GM11168 (cell line): ENCODE data around the gene CYP2U1.

Source experiments
- in situ Hi-C: fragments of 300-500 bp; cut with MboI; formaldehyde crosslinking; loops from one replicate; pipeline ENCODE4 v1.12.0; 2022; ENCODE audit warnings: low sequenced_read_pairs; ENCODE audit not compliant: unreplicated experiment

The CYP2U1 gene

GRCh38 chr4:107930821-107931774 is at the start of gene CYP2U1:
CYP2U1 (plus strand) TSS chr4:107931549; CDS start chr4:107931644, 95 bp downstream.
- in situ Hi-C loops = no loop called here

- in situ Hi-C loops = no loop called here
Measured at GRCh38 chr4:107885865-107886264, 45.5 kb upstream of the CYP2U1 start.

GRCh38 chr4:107888237-107888636 is 43.1 kb upstream of the CYP2U1 start:
- in situ Hi-C loops = no loop called here

- in situ Hi-C loops = no loop called here
Measured at GRCh38 chr4:107890779-107891178, 40.6 kb upstream of the CYP2U1 start.

GRCh38 chr4:107891299-107891698 is 40.0 kb upstream of the CYP2U1 start:
- in situ Hi-C loops = no loop called here

- in situ Hi-C loops = no loop called here
Measured at GRCh38 chr4:107893171-107894137, 37.9 kb upstream of the CYP2U1 start.

- in situ Hi-C loops = no loop called here
Measured at GRCh38 chr4:107894138-107894603, 37.2 kb upstream of the CYP2U1 start.

GRCh38 chr4:107896158-107896645 is 35.1 kb upstream of the CYP2U1 start:
- in situ Hi-C loops = no loop called here

GRCh38 chr4:107896646-107897045 is 34.7 kb upstream of the CYP2U1 start:
- in situ Hi-C loops = no loop called here

GRCh38 chr4:107897823-107898222 is 33.5 kb upstream of the CYP2U1 start:
- in situ Hi-C loops = no loop called here

GRCh38 chr4:107900067-107900466 is 31.3 kb upstream of the CYP2U1 start:
- in situ Hi-C loops = no loop called here

- in situ Hi-C loops = no loop called here
Measured at GRCh38 chr4:107900508-107900907, 30.8 kb upstream of the CYP2U1 start.

GRCh38 chr4:107901213-107901934 is 30.0 kb upstream of the CYP2U1 start:
- in situ Hi-C loops = no loop called here

- in situ Hi-C loops = no loop called here
Measured at GRCh38 chr4:107902715-107903114, 28.6 kb upstream of the CYP2U1 start.

- in situ Hi-C loops = loop anchor here (5.0 kb wide), 1 partner anchor 153 kb away; no protein-coding TSS in a partner anchor
Measured at GRCh38 chr4:107905082-107905481, 26.3 kb upstream of the CYP2U1 start.

GRCh38 chr4:107906458-107907100 is 24.8 kb upstream of the CYP2U1 start:
- in situ Hi-C loops = loop anchor here (5.0 kb wide), 1 partner anchor 154 kb away; no protein-coding TSS in a partner anchor

GRCh38 chr4:107908377-107908776 is 23.0 kb upstream of the CYP2U1 start:
- in situ Hi-C loops = loop anchor here (5.0 kb wide), 1 partner anchor 156 kb away; no protein-coding TSS in a partner anchor

GRCh38 chr4:107913283-107913899 is 18.0 kb upstream of the CYP2U1 start:
- in situ Hi-C loops = no loop called here

- in situ Hi-C loops = no loop called here
Measured at GRCh38 chr4:107915220-107915619, 16.1 kb upstream of the CYP2U1 start.
